ENCODE results near the gene CD2BP2. TPM values are rescaled to one million over a fixed set of nuclear protein-coding genes. Genes with fewer than 3 reads are reported as not detected.
A peak's percentile ranks its signal among the peaks of the same experiment; 100 is the strongest.

Gene CD2BP2
- total and polyA plus RNA-seq, 2 of the 8 experiments (the other 6 are each of a cell fraction or from before 2014, with no cell fraction given): 22.4 to 55.3 TPM

GRCh38 chr16:30340621-30341020, 14.5 kb downstream of the CD2BP2 start:
- ChIA-PET CTCF (ENCODE audit: partially characterized antibody) (interaction anchor here (1.3 kb wide), 1 partner anchor 13 kb away, joined by 5 read pairs; no protein-coding TSS in a partner anchor), POLR2A (ENCODE audit: partially characterized antibody) (interaction anchor here (1.0 to 1.3 kb wide), 2 partner anchors 11 to 14 kb away, joined by 4 to 5 read pairs; no protein-coding TSS in a partner anchor)
- no peak overlapping the region for H3K18ac ChIP-seq (ENCODE audit: extremely low read depth, low read length)
- H3K4me3 ChIP-seq (ENCODE audit: extremely low read depth in 1 of 4, insufficient read depth in 2 of 4, low read depth in 3 of 4, low read length in 4 of 4): no peak overlapping the region
- H2BK5ac ChIP-seq (ENCODE audit: low read depth, low read length): no peak overlapping the region
- H2BK15ac ChIP-seq (ENCODE audit: low read length): no peak overlapping the region
- 95% methylated on average over 13 of the region's 13 CpGs; no CpG with 5 or more reads in 1 of the 2 experiments for whole genome bisulfite sequencing, 2 experiments (ENCODE audit: extremely low coverage in 1 of 2, insufficient coverage in 1 of 2, insufficient read length in 1 of 2, insufficient replicate concordance in 2 of 2, low coverage in 1 of 2, low lambda C conversion rate in 2 of 2, missing lambda C conversion rate in 1 of 2)
- no peak overlapping the region for H4K91ac ChIP-seq (replicated peaks; ENCODE audit: insufficient read length, low read length)
- no peak overlapping the region for H2BK20ac ChIP-seq (ENCODE audit: low read length)
- H3K79me2 ChIP-seq (ENCODE audit: control insufficient read depth in 1 of 2, insufficient read depth in 2 of 2, low read length in 2 of 2): no peaks in the 10 kb centered on the region
- no peak overlapping the region for H3K27ac ChIP-seq (ENCODE audit: low read depth, low read length)
- no peak overlapping the region for H3K9ac ChIP-seq (replicated peaks in 1 of 4; ENCODE audit: extremely low read depth in 1 of 4, low read depth in 3 of 4, low read length in 3 of 4)
- no peak overlapping the region for H2BK120ac ChIP-seq (replicated peaks; ENCODE audit: low read depth, low read length)
- no peak overlapping the region for H3K14ac ChIP-seq (ENCODE audit: insufficient read length)
- no peaks in the 10 kb centered on the region for H3K23me2 ChIP-seq (ENCODE audit: low read depth, low read length)
- no peak overlapping the region for H4K5ac ChIP-seq (ENCODE audit: insufficient read length, low read depth, low read length)
- peak overlapping the region; percentile 79; the same call in 1 of the 2 replicates for H4K8ac ChIP-seq (ENCODE audit: extremely low read depth, insufficient read depth, low read length)
- no peak overlapping the region for H2AK5ac ChIP-seq (ENCODE audit: low read depth, low read length)
- H3K9me3 ChIP-seq (ENCODE audit: insufficient read depth in 2 of 2, low read depth in 1 of 2, low read length in 1 of 2): no peaks in the 10 kb centered on the region
- no peaks in the 10 kb centered on the region for H3K27me3 ChIP-seq (replicated peaks in 1 of 4; ENCODE audit: control insufficient read depth in 3 of 4, extremely low read depth in 1 of 4, insufficient read depth in 3 of 4, low read length in 3 of 4)
- H2BK12ac ChIP-seq (ENCODE audit: low read depth, low read length): peak overlapping the region; percentile 27; the same call in 1 of the 2 replicates
- H3K4me2 ChIP-seq (ENCODE audit: insufficient read depth in 1 of 2, low read depth in 2 of 2, low read length in 2 of 2): no peak overlapping the region
- no peaks in the 10 kb centered on the region for H3K79me1 ChIP-seq (ENCODE audit: low read depth, low read length)
- no peaks in the 10 kb centered on the region for H3K36me3 ChIP-seq (ENCODE audit: control insufficient read depth in 2 of 4, insufficient read depth in 4 of 4, low read length in 3 of 4)
- no peaks in the 10 kb centered on the region for H4K20me1 ChIP-seq (replicated peaks in 1 of 2; ENCODE audit: control insufficient read depth in 1 of 2, insufficient read depth in 2 of 2, low read length in 2 of 2)
- H3K4me1 ChIP-seq (replicated peaks in 1 of 4; ENCODE audit: control insufficient read depth in 3 of 4, insufficient read depth in 4 of 4, low read length in 3 of 4): peaks cover 0 to 3% (median 0%) of the 10 kb centered on the region in 4 experiments; a peak in 1 of 7 replicates
- H2AFZ ChIP-seq (ENCODE audit: low read length): no peak overlapping the region
- no peak for FAIRE-seq
- H3K23ac ChIP-seq (ENCODE audit: insufficient read length): no peak overlapping the region
- no peak overlapping the region for H3K56ac ChIP-seq (replicated peaks; ENCODE audit: insufficient read length, low read depth, low read length)
- H3K4ac ChIP-seq (replicated peaks; ENCODE audit: insufficient read length, low read depth, low read length): no peak overlapping the region
- DNase-seq (ENCODE audit: low read depth in 1 of 2, low spot score in 2 of 2): no peak
- no peak for TF ChIP-seq ZNF274 (IDR thresholded peaks at IDR 0.05; ENCODE audit: borderline replicate concordance, extremely low read depth, low read length)
- TF ChIP-seq ASH2L (IDR thresholded peaks at IDR 0.05; ENCODE audit: low read length): no peak
- no peak for TF ChIP-seq GABPA (IDR thresholded peaks at IDR 0.05; ENCODE audit: borderline replicate concordance, insufficient read depth, low read length)
- no peak for TF ChIP-seq RNF2 (IDR thresholded peaks at IDR 0.05; ENCODE audit: borderline replicate concordance, low read depth, low read length, missing control alignments, poor library complexity, severe bottlenecking)
- no peak for TF ChIP-seq SUZ12 (IDR thresholded peaks at IDR 0.05; ENCODE audit: low read length)
- TF ChIP-seq HDAC2 (IDR thresholded peaks at IDR 0.05; ENCODE audit: borderline replicate concordance in 1 of 2, low read depth in 2 of 2, low read length in 2 of 2): no peak
- no peak for TF ChIP-seq KDM4A (IDR thresholded peaks at IDR 0.05; ENCODE audit: low read depth, low read length, severe bottlenecking)

All from H1 (cell line).